RWPE2 (cell line): ENCODE results near the gene WNK1.
"Not testable (repeated sequence)": the region's sequence is repeated elsewhere in the genome, so short reads cannot be mapped to it uniquely, and the experiment has no call there.

Experiments used
- ATAC-seq: fragments of 200-7000 bp; cut with Tn5 transposase; 3 replicates; pipeline ENCODE4 v1.9.1; 2021; ENCODE audit warnings: low read depth
- DNase-seq: peaks from one replicate; pipeline ENCODE4 v3.0.0-alpha.2; 2020; ENCODE audit warnings: low spot score
- H3K27ac ChIP-seq: fragments of 450-650 bp; 2 replicates; pipeline ENCODE4 v1.5.1; 2017; ENCODE audit warnings: mild to moderate bottlenecking; ENCODE audit not compliant: poor library complexity, severe bottlenecking
- H3K27me3 ChIP-seq: fragments of 250-450 bp; sonication (Bioruptor Pico); 2 replicates; pipeline ENCODE4 v1.5.1; 2021; ENCODE audit warnings: mild to moderate bottlenecking, moderate library complexity; ENCODE audit not compliant: insufficient read depth, poor library complexity, severe bottlenecking
- H3K36me3 ChIP-seq: fragments of 250-450 bp; sonication (Bioruptor Pico); 2 replicates; pipeline ENCODE4 v1.5.1; 2020; ENCODE audit warnings: low read depth, mild to moderate bottlenecking, moderate library complexity
- H3K4me1 ChIP-seq: fragments of 250-450 bp; sonication (Bioruptor Pico); 2 replicates; pipeline ENCODE4 v1.5.1; 2021; ENCODE audit warnings: mild to moderate bottlenecking, moderate library complexity; ENCODE audit not compliant: insufficient read depth, poor library complexity, severe bottlenecking
- H3K4me3 ChIP-seq: fragments of 250-450 bp; sonication (Bioruptor Pico); 2 replicates; pipeline ENCODE4 v1.5.1; 2021; ENCODE audit warnings: mild to moderate bottlenecking, moderate library complexity; ENCODE audit not compliant: severe bottlenecking
- H3K9me3 ChIP-seq: fragments of 250-450 bp; sonication (Bioruptor Pico); 2 replicates; pipeline ENCODE4 v1.5.1; 2021; ENCODE audit warnings: mild to moderate bottlenecking, moderate library complexity; ENCODE audit not compliant: severe bottlenecking
- CTCF ChIP-seq: fragments of 450-650 bp; IDR thresholded peaks from one replicate; pipeline ENCODE4 v1.5.1; 2017; ENCODE audit warnings: mild to moderate bottlenecking, moderate library complexity; ENCODE audit not compliant: poor library complexity, severe bottlenecking

Gene WNK1

GRCh38 chr12:926641-927040 lies 174.3 kb downstream of the WNK1 start:
- no peak for TF ChIP-seq CTCF
- Histone ChIP-seq H3K9me3 (no peaks in the 10 kb centered on the region), H3K27me3 (no peaks in the 10 kb centered on the region), H3K36me3 (peaks cover 95% of the 10 kb centered on the region), H3K4me1 (no peaks in the 10 kb centered on the region), H3K4me3 (no peak overlapping the region), H3K27ac (no peak overlapping the region)
- ATAC-seq (no peak), DNase-seq (no peak)

GRCh38 chr12:931060-931459 lies 178.7 kb downstream of the WNK1 start:
- Histone ChIP-seq H3K36me3 (peaks cover 71% of the 10 kb centered on the region), H3K4me1 (no peaks in the 10 kb centered on the region), H3K27me3 (no peaks in the 10 kb centered on the region), H3K27ac (no peak overlapping the region), H3K4me3 (no peak overlapping the region), H3K9me3 (no peaks in the 10 kb centered on the region)
- ATAC-seq (no peak), DNase-seq (no peak)
- no peak for TF ChIP-seq CTCF

GRCh38 chr12:931591-931990 lies 179.2 kb downstream of the WNK1 start:
- Histone ChIP-seq H3K36me3 (peaks cover 71% of the 10 kb centered on the region), H3K9me3 (no peaks in the 10 kb centered on the region), H3K4me1 (no peaks in the 10 kb centered on the region), H3K4me3 (no peak overlapping the region), H3K27me3 (no peaks in the 10 kb centered on the region), H3K27ac (no peak overlapping the region)
- no peak for TF ChIP-seq CTCF
- DNase-seq = no peak
- ATAC-seq = no peak

GRCh38 chr12:935891-936290 lies 183.5 kb downstream of the WNK1 start:
- H3K4me3 ChIP-seq, ATAC-seq, H3K27me3 ChIP-seq, H3K9me3 ChIP-seq, DNase-seq, H3K4me1 ChIP-seq, H3K27ac ChIP-seq: not testable (repeated sequence)
- peaks cover 63% of the 10 kb centered on the region for H3K36me3 ChIP-seq

GRCh38 chr12:936377-937345 lies 184.3 kb downstream of the WNK1 start:
- ATAC-seq (no peak), DNase-seq (no peak)
- no peak for TF ChIP-seq CTCF
- no peak overlapping the region for H3K4me3 ChIP-seq
- no peaks in the 10 kb centered on the region for H3K9me3 ChIP-seq
- no peaks in the 10 kb centered on the region for H3K27me3 ChIP-seq
- H3K27ac ChIP-seq = no peak overlapping the region
- H3K4me1 ChIP-seq = no peaks in the 10 kb centered on the region
- H3K36me3 ChIP-seq = peaks cover 63% of the 10 kb centered on the region
